Testis (tissue), 5 donors: ENCODE results near the gene GPLD1. TPM values are rescaled to one million over a fixed set of nuclear protein-coding genes. Genes with fewer than 3 reads are reported as not detected.

Experiments used
- DNase-seq: peaks from one replicate; pipeline ENCODE4 v3.0.0-alpha.2; 2019
- H3K27ac ChIP-seq, 2 donors: fragments of 200-600 bp; sonication (generic); one replicate each; pipeline ENCODE4 v1.5.1; 2019
- H3K27me3 ChIP-seq: fragments of 200-600 bp; sonication (generic); one replicate; pipeline ENCODE4 v1.5.1; 2019
- H3K36me3 ChIP-seq: fragments of 200-600 bp; sonication (generic); one replicate; pipeline ENCODE4 v1.5.1; 2017; ENCODE audit warnings: low read depth; ENCODE audit errors: missing control alignments
- H3K4me1 ChIP-seq: fragments of 200-600 bp; sonication (generic); one replicate; pipeline ENCODE4 v1.5.1; 2019
- H3K4me3 ChIP-seq, 2 donors: fragments of 200-600 bp; sonication (generic); one replicate each; pipeline ENCODE4 v1.5.1; 2017 to 2019
- H3K9me3 ChIP-seq: fragments of 200-600 bp; sonication (generic); one replicate; pipeline ENCODE4 v1.5.1; 2017
- POLR2A ChIP-seq: fragments of 450-650 bp; IDR thresholded peaks from one replicate; pipeline ENCODE4 v1.6.1; 2017; ENCODE audit warnings: antibody characterized with exemption, mild to moderate bottlenecking, moderate library complexity
- WGBS, 2 donors: methylation state at CpG; one replicate each; pipeline ENCODE4 v1.1.5; 2018; 5-methylcytosine and 5-hydroxymethylcytosine counted together
- intact Hi-C: fragments of 100-400 bp; cut with DNase I; formaldehyde crosslinking; loops from one replicate; pipeline ENCODE4 v1.15.1; 2023; ENCODE audit warnings: low total_unique reads
- long read RNA-seq, 2 donors: transcript quantifications; one replicate each; lab custom pipeline, GENCODE V29; 2026
- polyA plus RNA-seq: library from polyadenylated mRNA; stranded (reverse); fragments of 350-450 nt; fragmentation: Illumina TruSeq; extraction: RNeasy Lipid Tissue Mini Kit (QIAGEN cat#74804); gene quantifications from one replicate; pipeline ENCODE4 v1.2.3, GENCODE V29; 2014; ENCODE audit warnings: low read depth, low replicate concordance; ENCODE audit not compliant: insufficient read depth
- total RNA-seq, 2 donors: library from RNA; depleted of rRNA; stranded (reverse); fragments of >200 nt; gene quantifications; one replicate each; pipeline ENCODE4 v1.2.3, GENCODE V29; 2016
- TF ChIP-seq, protein P1 (sequence below), 3 experiments: fragments of 450-650 bp in 2 of 3; fragments of 200-600 bp in 1 of 3; sonication (generic) in 1 of 3; IDR thresholded peaks; one replicate each; pipeline ENCODE4 v1.5.1; 2016 to 2019; ENCODE audit warnings: antibody characterized with exemption in 3 of 3, mild to moderate bottlenecking in 2 of 3, moderate library complexity in 1 of 3

Gene GPLD1, protein sequence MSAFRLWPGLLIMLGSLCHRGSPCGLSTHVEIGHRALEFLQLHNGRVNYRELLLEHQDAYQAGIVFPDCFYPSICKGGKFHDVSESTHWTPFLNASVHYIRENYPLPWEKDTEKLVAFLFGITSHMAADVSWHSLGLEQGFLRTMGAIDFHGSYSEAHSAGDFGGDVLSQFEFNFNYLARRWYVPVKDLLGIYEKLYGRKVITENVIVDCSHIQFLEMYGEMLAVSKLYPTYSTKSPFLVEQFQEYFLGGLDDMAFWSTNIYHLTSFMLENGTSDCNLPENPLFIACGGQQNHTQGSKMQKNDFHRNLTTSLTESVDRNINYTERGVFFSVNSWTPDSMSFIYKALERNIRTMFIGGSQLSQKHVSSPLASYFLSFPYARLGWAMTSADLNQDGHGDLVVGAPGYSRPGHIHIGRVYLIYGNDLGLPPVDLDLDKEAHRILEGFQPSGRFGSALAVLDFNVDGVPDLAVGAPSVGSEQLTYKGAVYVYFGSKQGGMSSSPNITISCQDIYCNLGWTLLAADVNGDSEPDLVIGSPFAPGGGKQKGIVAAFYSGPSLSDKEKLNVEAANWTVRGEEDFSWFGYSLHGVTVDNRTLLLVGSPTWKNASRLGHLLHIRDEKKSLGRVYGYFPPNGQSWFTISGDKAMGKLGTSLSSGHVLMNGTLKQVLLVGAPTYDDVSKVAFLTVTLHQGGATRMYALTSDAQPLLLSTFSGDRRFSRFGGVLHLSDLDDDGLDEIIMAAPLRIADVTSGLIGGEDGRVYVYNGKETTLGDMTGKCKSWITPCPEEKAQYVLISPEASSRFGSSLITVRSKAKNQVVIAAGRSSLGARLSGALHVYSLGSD
- total RNA-seq (10 to 100 TPM; 10.7 to 15.6 TPM), polyA plus RNA-seq (3.9 TPM)
- long read RNA-seq, donor 1 = 0 reads
- long read RNA-seq, donor 2 = 0 reads

DNA sequence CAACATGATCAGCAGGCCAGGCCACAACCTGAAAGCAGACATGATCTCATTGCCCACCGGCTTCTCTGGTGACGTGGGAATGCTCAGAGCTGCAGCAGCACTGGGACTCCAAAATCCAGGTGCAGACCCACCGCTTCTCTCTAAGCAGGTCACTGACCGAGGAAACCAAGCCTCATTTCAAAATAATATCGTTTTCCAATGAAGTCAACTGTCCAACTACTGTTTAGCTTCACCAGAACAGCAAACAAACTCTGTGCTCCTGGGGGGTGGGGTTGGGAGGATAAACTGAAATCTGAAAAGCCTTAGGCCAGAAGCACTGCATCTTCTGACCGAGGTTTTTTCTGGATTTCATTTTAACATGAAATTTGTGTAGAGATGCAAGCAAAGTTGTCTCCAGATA is at the start of gene GPLD1:
Gene GPLD1 (minus strand): TSS at position 109 of the 400 bp plus-strand sequence. CDS start 67 bp downstream, at position 42.
- Histone ChIP-seq H3K36me3 (no peaks in the 10 kb centered on the region), H3K27ac (no peak within 1 kb of the TSS), H3K4me1 (no peaks in the 10 kb centered on the region), H3K27me3 (no peaks in the 10 kb centered on the region), H3K4me3 (no peak within 1 kb of the TSS), H3K9me3 (no peaks in the 10 kb centered on the region)
- DNase-seq = no peak
- 93 to 95% methylated on average over 6 of the region's 6 CpGs for WGBS, 2 donors
- intact Hi-C loops = no loop called here
- TF ChIP-seq, protein P1, sequence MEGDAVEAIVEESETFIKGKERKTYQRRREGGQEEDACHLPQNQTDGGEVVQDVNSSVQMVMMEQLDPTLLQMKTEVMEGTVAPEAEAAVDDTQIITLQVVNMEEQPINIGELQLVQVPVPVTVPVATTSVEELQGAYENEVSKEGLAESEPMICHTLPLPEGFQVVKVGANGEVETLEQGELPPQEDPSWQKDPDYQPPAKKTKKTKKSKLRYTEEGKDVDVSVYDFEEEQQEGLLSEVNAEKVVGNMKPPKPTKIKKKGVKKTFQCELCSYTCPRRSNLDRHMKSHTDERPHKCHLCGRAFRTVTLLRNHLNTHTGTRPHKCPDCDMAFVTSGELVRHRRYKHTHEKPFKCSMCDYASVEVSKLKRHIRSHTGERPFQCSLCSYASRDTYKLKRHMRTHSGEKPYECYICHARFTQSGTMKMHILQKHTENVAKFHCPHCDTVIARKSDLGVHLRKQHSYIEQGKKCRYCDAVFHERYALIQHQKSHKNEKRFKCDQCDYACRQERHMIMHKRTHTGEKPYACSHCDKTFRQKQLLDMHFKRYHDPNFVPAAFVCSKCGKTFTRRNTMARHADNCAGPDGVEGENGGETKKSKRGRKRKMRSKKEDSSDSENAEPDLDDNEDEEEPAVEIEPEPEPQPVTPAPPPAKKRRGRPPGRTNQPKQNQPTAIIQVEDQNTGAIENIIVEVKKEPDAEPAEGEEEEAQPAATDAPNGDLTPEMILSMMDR (IDR thresholded peaks at IDR 0.05) = no peak
- TF ChIP-seq POLR2A = no peak

- no peak overlapping the region for H3K27ac ChIP-seq
- H3K36me3 ChIP-seq = no peaks in the 10 kb centered on the region
- H3K27me3 ChIP-seq = no peaks in the 10 kb centered on the region
- no peak for DNase-seq
- H3K4me1 ChIP-seq = no peaks in the 10 kb centered on the region
- H3K9me3 ChIP-seq = no peaks in the 10 kb centered on the region
- TF ChIP-seq POLR2A = no peak
- TF ChIP-seq, protein P1 (IDR thresholded peaks at IDR 0.05) = no peak
- 94% methylated on average over 8 of the region's 8 CpGs for WGBS, 2 donors
- H3K4me3 ChIP-seq = no peak overlapping the region
- intact Hi-C loops = no loop called here
Measured at GRCh38 chr6:24537771-24538385, 48.5 kb upstream of the GPLD1 start.

GRCh38 chr6:24537082-24537699 is 47.8 kb upstream of the GPLD1 start:
- H3K4me3 ChIP-seq = no peak overlapping the region
- 89 to 90% methylated on average over 8 of the region's 8 CpGs for WGBS, 2 donors
- no peaks in the 10 kb centered on the region for H3K27me3 ChIP-seq
- no peak for DNase-seq
- no peaks in the 10 kb centered on the region for H3K4me1 ChIP-seq
- no peaks in the 10 kb centered on the region for H3K9me3 ChIP-seq
- H3K27ac ChIP-seq = no peak overlapping the region
- intact Hi-C loops = no loop called here
- H3K36me3 ChIP-seq = no peaks in the 10 kb centered on the region
- TF ChIP-seq, protein P1 (IDR thresholded peaks at IDR 0.05) = no peak
- TF ChIP-seq POLR2A = no peak

DNA sequence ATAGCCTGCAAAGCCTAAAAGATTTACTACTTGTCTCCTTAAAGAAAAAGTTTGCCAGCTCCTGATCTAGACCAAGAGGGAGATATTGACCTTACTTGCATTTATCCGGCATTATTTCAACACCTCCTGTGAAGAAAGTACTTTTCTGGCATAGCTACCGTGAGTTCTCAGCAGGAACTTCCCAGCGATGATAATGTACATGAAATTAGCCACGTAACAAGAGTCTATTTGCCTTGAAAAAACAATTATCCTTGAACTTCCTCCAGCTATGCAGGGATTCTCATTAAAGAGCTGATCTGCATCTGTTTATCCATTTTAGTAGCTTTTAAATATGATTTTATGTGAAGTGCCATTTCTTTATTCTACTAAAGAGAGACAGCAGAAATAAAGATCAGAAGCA is 47.1 kb upstream of the GPLD1 start:
- DNase-seq = no peak
- no peak for TF ChIP-seq POLR2A
- TF ChIP-seq, protein P1 (IDR thresholded peaks at IDR 0.05) = no peak
- Histone ChIP-seq H3K27me3 (no peaks in the 10 kb centered on the region), H3K9me3 (no peaks in the 10 kb centered on the region), H3K27ac (no peak overlapping the region), H3K4me1 (no peaks in the 10 kb centered on the region), H3K4me3 (no peak overlapping the region), H3K36me3 (no peaks in the 10 kb centered on the region)
- 61 to 74% methylated on average over 4 of the region's 4 CpGs for WGBS, 2 donors
- intact Hi-C loops = no loop called here
